Measurements from ENCODE around the gene PI4KA. TPM values are rescaled to one million over a fixed set of nuclear protein-coding genes. Genes with fewer than 3 reads are reported as not detected.
"Not testable (repeated sequence)": the region's sequence is repeated elsewhere in the genome, so short reads cannot be mapped to it uniquely, and the experiment has no call there.

The PI4KA gene
- total RNA-seq, 8 experiments from 2014 or later: 22.4 to 76.9 (median 36.2) TPM

DNA sequence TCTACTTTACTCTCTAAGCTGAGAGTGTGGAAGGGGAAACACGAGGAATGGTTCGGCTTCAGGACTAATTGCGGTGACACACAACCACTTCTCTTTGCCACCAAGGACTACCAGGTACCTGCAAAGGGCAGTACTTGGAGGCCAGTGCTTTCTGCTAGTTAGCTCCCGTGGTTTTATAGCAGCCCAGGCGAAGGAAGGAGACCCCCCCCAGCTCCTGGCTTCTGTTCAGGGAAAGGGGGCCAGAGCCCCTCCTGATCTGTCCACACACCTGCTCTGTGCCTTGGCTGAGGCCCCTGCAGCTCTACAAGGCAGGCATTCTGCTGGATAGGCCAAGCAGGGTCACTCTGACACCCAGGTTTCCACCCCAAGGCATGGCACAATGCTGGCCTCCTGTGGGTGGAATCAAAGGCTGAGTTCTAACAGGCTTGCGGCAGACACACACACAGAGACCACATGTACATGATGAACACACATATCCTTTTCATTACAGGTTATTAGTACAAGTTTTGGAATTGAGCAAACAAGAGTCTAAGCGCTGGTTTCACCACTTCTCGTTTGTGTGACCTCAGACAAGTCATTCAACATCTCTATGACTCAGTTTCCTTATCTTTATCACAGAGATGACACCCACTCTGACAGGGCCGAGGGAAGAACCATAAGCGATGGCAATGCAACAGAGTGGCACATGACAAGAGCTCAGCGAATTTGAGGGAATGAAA lies 77.2 kb downstream of the PI4KA start:
- peak overlapping the region; percentile 25 to 39 for H3K27ac ChIP-seq
- 61 to 100% (median 85%) methylated on average over 1 to 7 of the region's 11 CpGs for WGBS, 10 experiments
- ATAC-seq (replicated peaks in 6 of 8): no peak
- no peak overlapping the region for H3K4me3 ChIP-seq
- in situ Hi-C loops (cut with MboI; ENCODE audit: low pct_unique_long_range_greater_than_20kb in 2 of 9, low sequenced_read_pairs in 9 of 9, unreplicated experiment in 9 of 9): loop anchor here in 1 of 9 experiments (25.0 kb wide), 1 partner anchor 106 kb away; no protein-coding TSS in a partner anchor
- no peaks in the 10 kb centered on the region for H3K4me1 ChIP-seq (replicated peaks in 1 of 2)

DNA sequence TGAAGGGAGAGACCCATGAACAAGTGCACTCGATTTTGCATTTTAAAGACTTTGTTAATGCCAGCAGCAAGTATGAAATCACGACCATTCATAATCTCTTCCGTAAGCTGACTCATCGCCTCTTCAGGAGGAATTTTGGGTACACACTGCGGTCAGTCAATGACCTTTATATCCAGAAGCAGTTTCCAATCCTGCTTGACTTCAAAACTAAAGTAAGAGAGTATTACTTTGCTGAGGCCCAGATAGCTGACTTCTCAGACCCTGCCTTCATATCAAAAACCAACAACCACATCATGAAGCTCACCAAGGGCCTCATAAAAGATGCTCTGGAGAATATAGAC lies 78.8 kb downstream of the PI4KA start:
- WGBS, 10 experiments: 83 to 100% (median 95%) methylated on average over 1 to 5 of the region's 5 CpGs; no CpG with 5 or more reads in 3 of the 10 experiments
- H3K4me1 ChIP-seq (replicated peaks in 1 of 2): no peaks in the 10 kb centered on the region
- no peak for ATAC-seq (replicated peaks in 6 of 8)
- no peak overlapping the region for H3K27ac ChIP-seq
- no peak overlapping the region for H3K4me3 ChIP-seq
- in situ Hi-C loops (cut with MboI; ENCODE audit: low pct_unique_long_range_greater_than_20kb in 2 of 9, low sequenced_read_pairs in 9 of 9, unreplicated experiment in 9 of 9): loop anchor here in 1 of 9 experiments (25.0 kb wide), 1 partner anchor 108 kb away; no protein-coding TSS in a partner anchor

DNA sequence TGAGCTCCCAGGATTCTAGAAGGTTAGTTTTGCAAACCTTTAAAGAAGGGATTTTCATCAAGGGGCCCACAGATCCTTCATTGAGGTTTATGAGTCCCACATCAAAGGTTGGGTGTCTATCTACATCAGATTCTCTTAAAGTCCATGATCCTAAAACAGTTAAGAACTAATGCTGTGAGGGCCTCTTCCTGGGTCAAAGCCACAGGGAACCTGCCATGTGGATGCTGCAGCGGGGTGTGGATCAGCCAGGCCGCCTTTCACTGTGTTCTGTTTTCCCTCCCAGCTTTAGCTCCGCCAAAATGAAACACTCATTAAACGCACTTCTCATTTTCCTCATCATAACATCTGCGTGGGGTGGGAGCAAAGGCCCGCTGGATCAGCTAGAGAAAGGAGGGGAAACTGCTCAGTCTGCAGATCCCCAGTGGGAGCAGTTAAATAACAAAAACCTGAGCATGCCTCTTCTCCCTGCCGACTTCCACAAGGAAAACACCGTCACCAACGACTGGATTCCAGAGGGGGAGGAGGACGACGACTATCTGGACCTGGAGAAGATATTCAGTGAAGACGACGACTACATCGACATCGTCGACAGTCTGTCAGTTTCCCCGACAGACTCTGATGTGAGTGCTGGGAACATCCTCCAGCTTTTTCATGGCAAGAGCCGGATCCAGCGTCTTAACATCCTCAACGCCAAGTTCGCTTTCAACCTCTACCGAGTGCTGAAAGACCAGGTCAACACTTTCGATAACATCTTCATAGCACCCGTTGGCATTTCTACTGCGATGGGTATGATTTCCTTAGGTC lies 79.4 kb downstream of the PI4KA start:
- 45 to 97% (median 87%) methylated on average over 2 to 21 of the region's 25 CpGs; no CpG with 5 or more reads in 1 of the 10 experiments for WGBS, 10 experiments
- Histone ChIP-seq H3K4me3 (no peak overlapping the region), H3K27ac (no peak overlapping the region), H3K4me1 (replicated peaks in 1 of 2) (no peaks in the 10 kb centered on the region)
- in situ Hi-C loops (cut with MboI; ENCODE audit: low pct_unique_long_range_greater_than_20kb in 2 of 9, low sequenced_read_pairs in 9 of 9, unreplicated experiment in 9 of 9): loop anchor here in 1 of 9 experiments (25.0 kb wide), 1 partner anchor 108 kb away; no protein-coding TSS in a partner anchor
- ATAC-seq (replicated peaks in 6 of 8): no peak

DNA sequence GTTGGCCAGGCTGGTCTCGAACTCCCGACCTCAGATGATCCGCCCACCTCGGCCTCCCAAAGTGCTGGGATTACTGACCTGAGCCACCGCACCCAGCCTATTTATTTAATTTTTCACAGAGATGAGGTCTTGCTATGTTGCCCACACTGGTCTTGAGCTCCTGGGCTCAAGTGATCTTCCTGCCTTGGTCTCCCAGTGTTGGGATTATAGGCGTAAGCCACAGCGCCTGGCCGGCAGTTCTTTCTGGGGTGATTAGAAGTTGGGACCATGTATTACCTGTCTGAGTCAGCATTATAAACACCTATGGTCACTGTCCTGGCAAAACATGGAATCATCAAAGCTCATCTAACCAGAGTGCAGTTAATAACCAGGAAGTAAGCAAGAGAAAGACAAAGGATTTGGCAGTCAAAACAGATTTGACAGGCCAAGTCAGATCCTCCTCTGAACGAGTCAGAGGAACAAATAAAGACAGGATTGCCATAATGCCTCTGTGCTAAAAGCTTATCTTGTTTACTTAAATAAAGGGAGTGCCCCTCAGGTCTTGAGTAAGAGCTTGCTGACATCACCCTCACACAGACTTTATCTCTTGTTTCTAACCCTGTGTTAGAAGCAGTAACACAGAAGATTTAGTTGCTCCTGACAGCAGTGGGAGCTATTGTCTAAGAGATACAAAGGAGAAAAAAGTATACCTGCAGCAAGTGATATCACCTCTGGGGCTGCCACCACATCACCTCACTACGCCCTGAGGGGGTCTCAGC lies 81.0 kb downstream of the PI4KA start:
- in situ Hi-C loops (cut with MboI; ENCODE audit: low pct_unique_long_range_greater_than_20kb in 2 of 9, low sequenced_read_pairs in 9 of 9, unreplicated experiment in 9 of 9): loop anchor here in 1 of 9 experiments (25.0 kb wide), 1 partner anchor 110 kb away; no protein-coding TSS in a partner anchor
- peak in 5 of 8 experiments; percentile 45 to 99 (median 96) for ATAC-seq (replicated peaks in 6 of 8)
- 0 to 100% (median 79%) methylated on average over 1 to 8 of the region's 10 CpGs; no CpG with 5 or more reads in 1 of the 10 experiments for WGBS, 10 experiments
- Histone ChIP-seq H3K4me1 (replicated peaks in 1 of 2) (no peaks in the 10 kb centered on the region), H3K27ac (peak overlapping the region in 1 of 2 donors; percentile 69), H3K4me3 (no peak overlapping the region)

DNA sequence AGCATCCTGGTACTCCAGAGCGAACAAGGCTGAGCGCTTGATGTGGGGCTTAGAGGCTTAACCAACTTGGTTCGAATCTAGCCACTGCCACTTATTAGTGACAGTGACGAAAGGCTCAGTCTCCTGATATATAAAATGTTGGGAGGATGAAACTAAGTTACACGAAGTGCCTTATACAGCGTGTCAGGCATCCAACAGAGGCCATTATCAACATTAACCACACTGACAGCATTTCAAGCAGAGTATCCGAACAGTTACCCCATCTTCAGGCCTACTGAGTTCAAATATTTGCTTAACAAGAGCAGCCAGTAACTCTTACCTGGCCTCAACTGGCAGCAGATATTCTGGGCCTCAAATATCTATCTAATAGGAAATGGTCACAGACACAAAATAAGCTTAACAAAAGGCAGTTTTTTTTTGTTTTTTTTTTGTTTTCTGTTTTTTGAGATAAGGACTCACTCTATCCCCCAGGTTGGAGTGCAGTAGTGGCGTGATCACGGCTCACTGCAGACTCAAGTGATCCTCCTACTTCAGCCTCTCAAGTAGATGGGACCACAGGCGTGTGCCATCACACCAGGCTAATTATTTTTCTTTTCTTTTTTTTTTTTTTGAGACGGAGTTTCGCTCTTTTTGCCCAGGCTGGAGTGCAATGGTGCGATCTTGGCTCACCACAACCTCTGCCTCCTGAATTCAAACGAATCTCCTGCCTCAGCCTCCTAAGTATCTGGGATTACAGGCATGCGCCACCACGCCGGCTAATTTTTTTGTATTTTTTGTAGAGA lies 81.8 kb downstream of the PI4KA start:
- in situ Hi-C loops (cut with MboI; ENCODE audit: low pct_unique_long_range_greater_than_20kb in 2 of 9, low sequenced_read_pairs in 9 of 9, unreplicated experiment in 9 of 9): loop anchor here in 1 of 9 experiments (25.0 kb wide), 1 partner anchor 110 kb away; no protein-coding TSS in a partner anchor
- H3K4me3 ChIP-seq: no peak overlapping the region

DNA sequence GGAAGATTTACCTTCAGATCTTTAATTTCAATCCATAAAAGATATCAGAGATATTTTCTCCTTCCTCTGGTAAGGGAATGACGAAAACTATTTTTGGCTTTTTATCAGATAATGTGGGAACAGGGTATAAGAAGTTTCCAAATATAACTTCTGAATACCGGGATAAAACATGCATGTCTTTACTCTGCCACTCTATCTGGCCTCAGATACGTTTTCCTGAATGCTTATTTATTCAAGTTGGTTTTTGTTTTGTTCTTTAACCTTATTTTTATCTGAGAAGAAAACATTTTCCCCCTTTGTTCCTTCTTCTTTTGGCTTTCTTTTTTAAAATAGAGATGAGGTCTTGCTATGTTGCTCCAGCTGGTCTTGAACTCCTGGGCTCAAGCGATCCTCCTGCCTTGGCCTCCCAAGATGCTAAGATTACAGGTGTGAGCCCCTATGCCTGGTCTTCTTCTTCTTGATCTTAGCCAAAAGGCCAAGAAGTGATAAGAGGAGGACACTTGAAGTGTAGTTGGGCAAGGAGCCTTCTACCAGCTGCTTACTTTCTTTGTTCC lies 83.2 kb downstream of the PI4KA start:
- WGBS, 10 experiments: 70 to 100% (median 93%) methylated on average over 1 to 4 of the region's 4 CpGs
- ATAC-seq (replicated peaks in 6 of 8): no peak
- H3K27ac ChIP-seq: no peak overlapping the region
- in situ Hi-C loops (cut with MboI; ENCODE audit: low pct_unique_long_range_greater_than_20kb in 2 of 9, low sequenced_read_pairs in 9 of 9, unreplicated experiment in 9 of 9): loop anchor here in 1 of 9 experiments (25.0 kb wide), 1 partner anchor 112 kb away; no protein-coding TSS in a partner anchor
- H3K4me3 ChIP-seq: no peak overlapping the region
- no peaks in the 10 kb centered on the region for H3K4me1 ChIP-seq (replicated peaks in 1 of 2)

More for the DNA sequence above, 81.8 kb downstream of the PI4KA start:
- peak overlapping the region in 1 of 2 donors; percentile 22 for H3K27ac ChIP-seq
- no peak for ATAC-seq (replicated peaks in 6 of 8)
- H3K4me1 ChIP-seq (replicated peaks in 1 of 2): no peaks in the 10 kb centered on the region
- WGBS, 10 experiments: 80 to 100% (median 94%) methylated on average over 1 to 16 of the region's 17 CpGs

DNA sequence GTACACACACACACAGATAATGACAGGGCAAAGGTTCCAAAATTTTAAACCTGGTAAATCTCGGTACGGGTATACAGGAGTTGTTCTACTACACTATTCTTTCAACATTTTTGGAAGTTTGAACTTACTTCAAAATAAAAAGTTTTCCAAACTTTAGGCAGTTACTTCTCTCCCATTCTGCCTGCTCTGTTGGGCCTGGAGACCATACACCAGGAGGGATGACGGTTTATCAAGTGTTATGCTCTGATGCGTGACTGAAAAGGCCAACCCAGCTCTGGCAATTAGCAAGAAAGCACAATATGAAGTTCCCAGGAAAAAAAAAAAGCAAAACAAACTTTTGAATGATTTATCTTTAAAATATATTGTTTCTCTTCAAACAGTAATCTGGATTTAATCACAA lies 83.7 kb downstream of the PI4KA start:
- no peak for ATAC-seq (replicated peaks in 6 of 8)
- WGBS, 10 experiments: 92 to 100% (median 100%) methylated on average over 1 to 4 of the region's 4 CpGs; no CpG with 5 or more reads in 2 of the 10 experiments
- no peak overlapping the region for H3K27ac ChIP-seq

DNA sequence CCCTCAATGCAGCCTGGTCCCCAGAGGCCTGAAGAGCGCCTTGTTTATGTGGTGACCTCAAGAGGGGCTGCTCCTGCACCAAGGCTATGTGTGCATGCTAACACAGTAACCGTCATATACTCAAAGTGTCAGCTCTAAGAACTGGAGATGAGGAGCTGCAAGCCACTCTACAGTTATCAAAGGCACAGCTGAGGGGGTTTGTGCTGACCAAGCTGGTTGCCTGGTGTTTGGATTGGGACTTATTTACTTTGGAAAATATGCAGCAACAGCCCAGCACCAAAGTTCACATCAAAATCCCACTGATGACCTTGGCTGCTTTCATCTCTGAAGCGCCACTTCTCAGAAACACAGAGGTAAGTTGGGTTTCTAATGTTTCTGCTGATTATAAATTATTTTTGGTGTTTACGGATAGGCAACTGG lies 84.8 kb downstream of the PI4KA start, which contains the start of gene SERPIND1:
Gene SERPIND1, plus strand, starts transcription at position 321 of the 420 bp plus-strand sequence. CDS start 5,200 bp downstream, outside the sequence.
- Histone ChIP-seq H3K4me3 (no peak within 1 kb of the TSS), H3K4me1 (replicated peaks in 1 of 2) (no peaks in the 10 kb centered on the region), H3K27ac (peak within 1 kb of the TSS in 1 of 2 donors; percentile 69)
- 80 to 100% (median 100%) methylated on average over 1 to 3 of the region's 4 CpGs; no CpG with 5 or more reads in 3 of the 10 experiments for WGBS, 10 experiments
- in situ Hi-C loops (cut with MboI; ENCODE audit: low pct_unique_long_range_greater_than_20kb in 2 of 9, low sequenced_read_pairs in 9 of 9, unreplicated experiment in 9 of 9): no loop called here
- no peak for ATAC-seq (replicated peaks in 6 of 8)

More for the DNA sequence above, 83.7 kb downstream of the PI4KA start:
- in situ Hi-C loops (cut with MboI; ENCODE audit: low pct_unique_long_range_greater_than_20kb in 2 of 9, low sequenced_read_pairs in 9 of 9, unreplicated experiment in 9 of 9): loop anchor here in 1 of 9 experiments (25.0 kb wide), 1 partner anchor 112 kb away; no protein-coding TSS in a partner anchor
- no peak overlapping the region for H3K4me3 ChIP-seq
- no peaks in the 10 kb centered on the region for H3K4me1 ChIP-seq (replicated peaks in 1 of 2)

DNA sequence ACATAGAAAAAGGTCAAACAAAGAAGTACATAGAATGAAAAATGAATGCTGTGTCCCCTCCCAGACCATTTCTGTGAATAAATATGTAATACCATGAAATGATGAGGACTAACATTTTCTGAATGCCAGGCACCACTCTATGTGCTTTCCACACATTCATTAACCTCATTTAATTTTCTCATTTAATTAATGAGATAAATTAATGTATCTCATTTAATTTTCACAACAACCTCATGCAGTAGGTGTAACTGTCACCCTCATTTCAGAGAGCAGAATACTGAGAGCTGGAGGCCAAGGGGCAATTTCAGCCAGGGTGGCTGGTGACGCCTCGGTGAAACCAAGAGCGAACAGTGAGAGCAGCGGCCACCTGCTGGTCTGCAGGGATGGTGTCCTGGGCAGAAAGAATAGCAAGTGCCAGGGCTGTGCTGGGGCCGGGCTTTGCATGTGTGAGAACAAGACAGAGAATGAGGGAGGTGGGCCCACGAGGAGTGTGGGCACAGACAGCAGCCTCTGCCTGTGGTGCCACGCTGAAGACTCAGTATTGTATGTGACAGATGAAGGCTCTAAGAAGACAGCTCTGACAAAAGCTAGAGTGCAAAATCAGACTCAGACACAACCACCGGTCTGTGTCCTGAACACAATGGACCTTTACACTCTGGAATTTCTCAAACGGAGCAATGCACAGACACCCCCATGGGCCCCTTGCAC lies 86.5 kb downstream of the PI4KA start:
- H3K4me1 ChIP-seq (replicated peaks in 1 of 2): no peaks in the 10 kb centered on the region
- H3K27ac ChIP-seq: peak overlapping the region in 1 of 2 donors; percentile 41
- ATAC-seq (replicated peaks in 6 of 8): peak in 4 of 8 experiments; percentile 12 to 36 (median 20)
- in situ Hi-C loops (cut with MboI; ENCODE audit: low pct_unique_long_range_greater_than_20kb in 2 of 9, low sequenced_read_pairs in 9 of 9, unreplicated experiment in 9 of 9): no loop called here
- H3K4me3 ChIP-seq: no peak overlapping the region
- WGBS, 10 experiments: 73 to 100% (median 89%) methylated on average over 1 to 8 of the region's 9 CpGs; no CpG with 5 or more reads in 2 of the 10 experiments

DNA sequence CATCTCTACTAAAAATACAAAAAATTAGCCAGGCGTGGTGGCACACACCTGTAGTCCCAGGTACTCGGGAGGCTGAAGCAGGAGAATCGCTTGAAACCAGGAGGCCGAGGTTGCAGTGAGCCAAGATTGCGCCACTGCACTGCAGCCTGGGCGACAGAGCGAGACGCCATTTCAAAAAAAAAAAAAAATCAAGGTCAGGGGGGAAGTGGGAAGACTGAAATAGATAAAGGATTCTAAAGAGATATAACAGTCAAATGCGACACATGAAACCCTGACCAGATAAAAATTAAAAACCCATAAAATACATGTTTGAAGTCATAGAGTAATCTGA lies 89.2 kb downstream of the PI4KA start:
- ATAC-seq (replicated peaks in 6 of 8); in situ Hi-C loops (cut with MboI; ENCODE audit: low pct_unique_long_range_greater_than_20kb in 2 of 9, low sequenced_read_pairs in 9 of 9, unreplicated experiment in 9 of 9); H3K27ac ChIP-seq; H3K4me1 ChIP-seq (replicated peaks in 1 of 2); H3K4me3 ChIP-seq: not testable (repeated sequence)
- 80 to 100% (median 92%) methylated on average over 1 to 9 of the region's 9 CpGs; no CpG with 5 or more reads in 3 of the 10 experiments for WGBS, 10 experiments

DNA sequence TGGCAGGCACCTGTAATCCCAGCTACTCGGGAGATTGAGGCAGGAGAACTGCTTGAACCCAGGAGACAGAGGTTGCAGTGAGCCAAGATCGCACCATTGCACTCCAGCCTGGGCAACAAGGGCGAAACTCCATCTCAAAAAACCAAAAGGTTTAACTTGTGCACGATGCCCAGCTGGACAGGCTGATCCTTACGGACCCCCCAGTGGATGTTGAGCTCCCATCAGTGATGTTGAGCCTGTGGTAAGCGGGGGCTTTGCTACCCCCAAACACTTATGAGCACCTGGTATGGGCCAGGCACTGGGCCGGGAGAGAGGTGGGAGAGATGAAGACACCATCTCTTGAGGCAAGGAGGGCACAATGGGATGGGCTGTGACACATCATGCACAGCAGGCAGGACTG lies 92.1 kb downstream of the PI4KA start:
- in situ Hi-C loops (cut with MboI; ENCODE audit: low pct_unique_long_range_greater_than_20kb in 2 of 9, low sequenced_read_pairs in 9 of 9, unreplicated experiment in 9 of 9): no loop called here
- Histone ChIP-seq H3K4me3 (no peak overlapping the region), H3K27ac (no peak overlapping the region), H3K4me1 (replicated peaks in 1 of 2) (no peaks in the 10 kb centered on the region)
- ATAC-seq (replicated peaks in 6 of 8): no peak
- WGBS, 10 experiments: 80 to 100% (median 90%) methylated on average over 1 to 4 of the region's 7 CpGs; no CpG with 5 or more reads in 5 of the 10 experiments
